IMR-90 (cell line): ENCODE results near the gene TBC1D32.

Source experiments
- MAFK ChIP-seq: IDR thresholded peaks from 2 replicates; pipeline ENCODE4 v1.6.1; 2012; ENCODE audit warnings: low read depth, low read length, improper control_type of control experiment
- MXI1 ChIP-seq: IDR thresholded peaks from 2 replicates; pipeline ENCODE4 v1.6.1; 2012; ENCODE audit warnings: low read depth, mild to moderate bottlenecking, low read length, moderate library complexity, borderline replicate concordance
- TF ChIP-seq, protein P1 (sequence below): conservative IDR thresholded peaks from 2 replicates; pipeline ENCODE4 v1.5.1; 2012; ENCODE audit warnings: mild to moderate bottlenecking, low read depth, low read length, improper control_type of control experiment
- TF ChIP-seq, protein P2 (sequence below): fragments of 150-350 bp; IDR thresholded peaks from 2 replicates; pipeline ENCODE4 v1.6.1; 2017; ENCODE audit warnings: mild to moderate bottlenecking, antibody characterized with exemption, low read length, low read depth

DNA sequence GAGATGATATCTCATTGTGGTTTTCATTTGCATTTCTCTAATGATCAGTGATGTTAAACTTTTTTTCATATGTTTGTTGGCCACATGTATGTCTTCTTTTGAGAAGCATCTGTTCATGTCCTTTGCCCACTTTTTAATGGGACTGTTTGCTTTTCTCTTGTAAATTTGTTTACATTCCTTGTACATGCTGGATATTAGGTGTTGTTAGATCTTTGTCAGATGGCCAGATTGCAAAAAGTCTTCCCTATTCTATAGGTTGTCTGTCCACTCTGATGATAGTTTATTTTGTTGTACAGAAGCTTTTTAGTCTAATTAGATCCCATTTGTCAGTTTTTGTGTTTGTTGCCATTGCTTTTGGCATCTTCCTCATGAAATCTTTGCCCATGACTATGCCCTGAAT is 172.4 kb downstream of the TBC1D32 start:
- TF ChIP-seq, protein P1, sequence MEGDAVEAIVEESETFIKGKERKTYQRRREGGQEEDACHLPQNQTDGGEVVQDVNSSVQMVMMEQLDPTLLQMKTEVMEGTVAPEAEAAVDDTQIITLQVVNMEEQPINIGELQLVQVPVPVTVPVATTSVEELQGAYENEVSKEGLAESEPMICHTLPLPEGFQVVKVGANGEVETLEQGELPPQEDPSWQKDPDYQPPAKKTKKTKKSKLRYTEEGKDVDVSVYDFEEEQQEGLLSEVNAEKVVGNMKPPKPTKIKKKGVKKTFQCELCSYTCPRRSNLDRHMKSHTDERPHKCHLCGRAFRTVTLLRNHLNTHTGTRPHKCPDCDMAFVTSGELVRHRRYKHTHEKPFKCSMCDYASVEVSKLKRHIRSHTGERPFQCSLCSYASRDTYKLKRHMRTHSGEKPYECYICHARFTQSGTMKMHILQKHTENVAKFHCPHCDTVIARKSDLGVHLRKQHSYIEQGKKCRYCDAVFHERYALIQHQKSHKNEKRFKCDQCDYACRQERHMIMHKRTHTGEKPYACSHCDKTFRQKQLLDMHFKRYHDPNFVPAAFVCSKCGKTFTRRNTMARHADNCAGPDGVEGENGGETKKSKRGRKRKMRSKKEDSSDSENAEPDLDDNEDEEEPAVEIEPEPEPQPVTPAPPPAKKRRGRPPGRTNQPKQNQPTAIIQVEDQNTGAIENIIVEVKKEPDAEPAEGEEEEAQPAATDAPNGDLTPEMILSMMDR: no peak
- TF ChIP-seq, protein P2, sequence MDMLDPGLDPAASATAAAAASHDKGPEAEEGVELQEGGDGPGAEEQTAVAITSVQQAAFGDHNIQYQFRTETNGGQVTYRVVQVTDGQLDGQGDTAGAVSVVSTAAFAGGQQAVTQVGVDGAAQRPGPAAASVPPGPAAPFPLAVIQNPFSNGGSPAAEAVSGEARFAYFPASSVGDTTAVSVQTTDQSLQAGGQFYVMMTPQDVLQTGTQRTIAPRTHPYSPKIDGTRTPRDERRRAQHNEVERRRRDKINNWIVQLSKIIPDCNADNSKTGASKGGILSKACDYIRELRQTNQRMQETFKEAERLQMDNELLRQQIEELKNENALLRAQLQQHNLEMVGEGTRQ: no peak
- TF ChIP-seq MXI1: no peak
- TF ChIP-seq MAFK: no peak
